Rectal smooth muscle tissue (tissue), 1 donor: ENCODE results near the gene ELMO1.

Experiments
- H3K27ac ChIP-seq: one replicate; pipeline ENCODE4 v1.7.0; 2013; ENCODE audit warnings: low read depth, low read length, inconsistent platforms
- H3K27me3 ChIP-seq: one replicate; pipeline ENCODE4 v1.7.0; 2013; ENCODE audit warnings: low read length; ENCODE audit not compliant: control insufficient read depth, insufficient read depth
- H3K36me3 ChIP-seq: one replicate; pipeline ENCODE4 v1.7.0; 2013; ENCODE audit warnings: low read length; ENCODE audit not compliant: control insufficient read depth, insufficient read depth
- H3K4me1 ChIP-seq: one replicate; pipeline ENCODE4 v1.7.0; 2013; ENCODE audit warnings: low read length; ENCODE audit not compliant: control insufficient read depth, insufficient read depth
- H3K4me3 ChIP-seq: one replicate; pipeline ENCODE4 v1.7.0; 2013; ENCODE audit warnings: low read length
- H3K9ac ChIP-seq: one replicate; pipeline ENCODE4 v1.7.0; 2013; ENCODE audit warnings: low read length

Gene ELMO1

GRCh38 chr7:36949711-36950600 is 498.7 kb downstream of the ELMO1 start:
- no peak overlapping the region for H3K9ac ChIP-seq
- H3K27me3 ChIP-seq = no peaks in the 10 kb centered on the region
- no peaks in the 10 kb centered on the region for H3K4me1 ChIP-seq
- no peak overlapping the region for H3K4me3 ChIP-seq
- no peaks in the 10 kb centered on the region for H3K36me3 ChIP-seq
- H3K27ac ChIP-seq = no peak overlapping the region

DNA sequence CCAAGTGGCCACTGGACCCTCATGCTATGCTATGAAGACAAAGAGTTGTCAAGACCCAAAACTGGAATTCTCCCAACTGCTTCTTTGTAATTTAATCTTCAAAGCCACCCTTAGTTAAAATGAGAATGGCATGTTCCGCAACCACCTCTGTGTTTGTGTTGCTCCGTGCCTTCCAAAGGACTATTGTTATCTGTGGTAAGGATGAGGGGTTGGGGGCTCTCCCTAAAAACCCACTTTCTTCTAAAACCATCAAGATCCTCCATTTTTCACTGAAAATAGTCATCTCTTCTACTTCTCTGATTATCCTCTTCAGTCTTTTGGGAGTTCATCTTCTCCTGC is 502.3 kb downstream of the ELMO1 start:
- H3K4me3 ChIP-seq = no peak overlapping the region
- H3K27me3 ChIP-seq = no peaks in the 10 kb centered on the region
- no peaks in the 10 kb centered on the region for H3K4me1 ChIP-seq
- no peaks in the 10 kb centered on the region for H3K36me3 ChIP-seq
- no peak overlapping the region for H3K9ac ChIP-seq
- H3K27ac ChIP-seq = no peak overlapping the region

GRCh38 chr7:36945612-36946400 is 502.9 kb downstream of the ELMO1 start:
- Histone ChIP-seq H3K36me3 (no peaks in the 10 kb centered on the region), H3K27ac (no peak overlapping the region), H3K9ac (no peak overlapping the region), H3K4me1 (no peaks in the 10 kb centered on the region), H3K27me3 (no peaks in the 10 kb centered on the region), H3K4me3 (no peak overlapping the region)

DNA sequence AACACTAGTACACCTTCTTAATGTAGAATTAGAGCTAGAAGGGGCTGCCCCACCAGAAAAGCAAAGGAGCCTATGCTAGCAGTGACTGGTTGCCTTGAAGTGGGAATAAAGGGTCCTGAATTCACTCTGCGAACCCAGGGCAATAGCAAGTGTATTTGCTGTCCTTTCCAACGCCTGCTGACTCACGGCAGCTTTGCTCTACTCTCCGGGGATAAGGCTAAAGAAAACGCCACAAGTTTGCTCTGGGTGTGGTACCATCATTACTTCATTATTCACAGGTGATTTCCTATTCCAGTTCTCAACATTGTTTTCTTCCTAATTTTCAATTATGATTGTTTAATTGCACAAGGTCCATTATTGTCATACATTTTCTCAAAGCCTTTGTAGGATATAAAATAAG is 503.8 kb downstream of the ELMO1 start:
- Histone ChIP-seq H3K27ac (no peak overlapping the region), H3K27me3 (no peaks in the 10 kb centered on the region), H3K9ac (no peak overlapping the region), H3K36me3 (no peaks in the 10 kb centered on the region), H3K4me3 (no peak overlapping the region), H3K4me1 (no peaks in the 10 kb centered on the region)

- H3K36me3 ChIP-seq = no peaks in the 10 kb centered on the region
- no peak overlapping the region for H3K4me3 ChIP-seq
- H3K27me3 ChIP-seq = no peaks in the 10 kb centered on the region
- no peaks in the 10 kb centered on the region for H3K4me1 ChIP-seq
- no peak overlapping the region for H3K27ac ChIP-seq
- H3K9ac ChIP-seq = no peak overlapping the region
Observed at GRCh38 chr7:36943591-36944435, 504.9 kb downstream of the ELMO1 start.

GRCh38 chr7:36942955-36943354 is 505.7 kb downstream of the ELMO1 start:
- Histone ChIP-seq H3K4me1 (no peaks in the 10 kb centered on the region), H3K9ac (no peak overlapping the region), H3K4me3 (no peak overlapping the region)

DNA sequence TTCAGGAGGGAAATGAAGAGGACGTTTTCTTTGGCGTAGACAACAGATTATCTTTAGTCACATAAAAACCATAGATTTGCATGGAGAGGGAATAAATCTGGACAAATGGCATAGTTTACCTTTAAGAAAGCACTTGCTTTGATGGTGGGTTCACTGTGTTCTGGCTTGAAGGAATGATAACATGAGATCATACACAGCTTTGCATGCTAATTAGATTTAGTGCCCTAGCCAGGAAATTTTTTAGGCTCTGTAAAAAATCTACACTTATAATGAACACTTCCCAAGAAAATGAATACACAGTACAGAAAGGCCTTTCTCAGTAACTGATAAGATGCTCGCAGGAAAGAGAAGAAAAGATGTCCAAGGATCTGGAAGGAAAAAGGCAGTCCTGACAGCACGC is 506.1 kb downstream of the ELMO1 start:
- no peaks in the 10 kb centered on the region for H3K4me1 ChIP-seq
- H3K27ac ChIP-seq = no peak overlapping the region
- H3K36me3 ChIP-seq = no peaks in the 10 kb centered on the region
- no peaks in the 10 kb centered on the region for H3K27me3 ChIP-seq
- no peak overlapping the region for H3K4me3 ChIP-seq
- H3K9ac ChIP-seq = no peak overlapping the region

More at GRCh38 chr7:36942955-36943354, 505.7 kb downstream of the ELMO1 start:
- Histone ChIP-seq H3K27me3 (no peaks in the 10 kb centered on the region), H3K27ac (no peak overlapping the region), H3K36me3 (no peaks in the 10 kb centered on the region)

- Histone ChIP-seq H3K4me1 (no peaks in the 10 kb centered on the region), H3K9ac (no peak overlapping the region), H3K36me3 (no peaks in the 10 kb centered on the region), H3K27ac (no peak overlapping the region), H3K27me3 (no peaks in the 10 kb centered on the region), H3K4me3 (no peak overlapping the region)
Observed at GRCh38 chr7:36942025-36942424, 506.6 kb downstream of the ELMO1 start.

DNA sequence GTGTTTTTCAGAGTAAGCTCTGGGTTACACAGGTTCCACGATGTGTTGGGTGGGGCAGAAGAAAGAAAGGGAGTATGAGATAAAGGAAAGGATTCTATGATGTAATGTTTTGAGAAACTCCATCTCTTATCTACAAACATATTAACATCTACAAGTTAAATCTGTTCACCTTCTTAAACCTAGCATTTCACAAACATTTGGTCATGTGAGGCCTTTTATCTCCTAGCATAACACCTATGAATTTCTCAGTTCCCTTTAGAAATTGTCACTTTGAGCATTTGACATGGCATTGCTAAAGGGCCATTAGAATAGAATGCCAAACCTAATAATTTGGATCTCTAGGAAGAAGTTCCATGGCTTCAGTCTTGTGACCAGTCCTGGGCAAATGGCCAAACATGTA is 507.3 kb downstream of the ELMO1 start:
- H3K4me3 ChIP-seq = no peak overlapping the region
- no peaks in the 10 kb centered on the region for H3K27me3 ChIP-seq
- H3K4me1 ChIP-seq = no peaks in the 10 kb centered on the region
- H3K36me3 ChIP-seq = no peaks in the 10 kb centered on the region
- no peak overlapping the region for H3K27ac ChIP-seq
- H3K9ac ChIP-seq = no peak overlapping the region

DNA sequence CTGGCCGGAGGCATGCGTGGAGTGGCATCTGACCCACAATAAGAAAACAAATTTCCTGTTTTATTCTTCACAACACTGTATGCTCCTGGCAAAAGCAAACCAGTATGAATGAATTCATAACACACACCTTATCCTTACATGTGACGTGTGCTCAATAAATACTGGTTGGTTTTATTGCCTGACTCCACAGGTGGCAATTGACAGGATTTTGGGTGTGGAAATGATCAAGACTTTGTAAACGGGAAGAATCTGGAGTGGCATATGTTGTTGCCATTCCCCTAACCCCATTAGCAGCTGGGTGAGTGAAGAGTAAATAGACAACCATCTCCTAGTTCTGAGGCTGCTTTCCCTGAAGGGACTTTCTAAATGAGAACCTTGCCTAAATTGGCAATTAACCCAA is 508.8 kb downstream of the ELMO1 start:
- no peak overlapping the region for H3K27ac ChIP-seq
- H3K9ac ChIP-seq = no peak overlapping the region
- H3K27me3 ChIP-seq = no peaks in the 10 kb centered on the region
- no peaks in the 10 kb centered on the region for H3K36me3 ChIP-seq
- no peaks in the 10 kb centered on the region for H3K4me1 ChIP-seq
- no peak overlapping the region for H3K4me3 ChIP-seq

GRCh38 chr7:36937754-36938563 is 510.7 kb downstream of the ELMO1 start:
- no peak overlapping the region for H3K9ac ChIP-seq
- H3K36me3 ChIP-seq = no peaks in the 10 kb centered on the region
- no peak overlapping the region for H3K4me3 ChIP-seq
- no peaks in the 10 kb centered on the region for H3K27me3 ChIP-seq
- H3K4me1 ChIP-seq = no peaks in the 10 kb centered on the region
- no peak overlapping the region for H3K27ac ChIP-seq
